Prostate gland (tissue), 2 donors: ENCODE data around the gene NUPR1. TPM values are rescaled to one million over a fixed set of nuclear protein-coding genes. Genes with fewer than 3 reads are reported as not detected.

Experiments
- DNase-seq: peaks from one replicate; pipeline ENCODE4 v3.0.0-alpha.2; 2019; ENCODE audit warnings: low spot score
- H3K27ac ChIP-seq, 2 donors: fragments of 200-600 bp; sonication (generic); 2 replicates each; pipeline ENCODE4 v1.5.1; 2017 to 2019
- H3K27me3 ChIP-seq: fragments of 200-600 bp; sonication (generic); replicated peaks from 2 replicates; pipeline ENCODE4 v1.5.1; 2019; ENCODE audit not compliant: insufficient read depth
- H3K36me3 ChIP-seq, 2 donors: fragments of 200-600 bp; sonication (generic); 1 replicate in 1 of 2; 2 replicates in 1 of 2; pipeline versions ENCODE4 v1.5.1 to v1.8.1; 2017 to 2019
- H3K4me1 ChIP-seq: fragments of 200-600 bp; sonication (generic); replicated peaks from 2 replicates; pipeline ENCODE4 v1.5.1; 2019
- H3K4me3 ChIP-seq, 2 donors: fragments of 200-600 bp; sonication (generic); 2 replicates each; pipeline ENCODE4 v1.5.1; 2017 to 2019
- H3K9me3 ChIP-seq: fragments of 200-600 bp; sonication (generic); 2 replicates; pipeline ENCODE4 v1.5.1; 2017
- POLR2A ChIP-seq: fragments of 450-650 bp; IDR thresholded peaks from one replicate; pipeline ENCODE4 v1.6.1; 2016; ENCODE audit warnings: antibody characterized with exemption, mild to moderate bottlenecking
- POLR2AphosphoS5 ChIP-seq: sonication (generic); formaldehyde crosslinking; IDR thresholded peaks from one replicate; pipeline ENCODE4 v1.6.1; 2017; ENCODE audit warnings: antibody characterized with exemption
- WGBS: methylation state at CpG from one replicate; pipeline ENCODE4 v1.1.5; 2018; 5-methylcytosine and 5-hydroxymethylcytosine counted together
- intact Hi-C: fragments of 100-400 bp; cut with DNase I; formaldehyde crosslinking; loops from one replicate; pipeline ENCODE4 v1.14.2; 2022
- total RNA-seq, 2 donors: library from RNA; depleted of rRNA; stranded (reverse); fragments of >200 nt; gene quantifications; one replicate each; pipeline ENCODE4 v1.1.0, GENCODE V29; 2016
- TF ChIP-seq, protein P1 (sequence below), 4 experiments: fragments of 200-600 bp in 2 of 4; fragments of 450-650 bp in 2 of 4; sonication (generic) in 2 of 4; IDR thresholded peaks; 1 replicate in 3 of 4; 2 replicates in 1 of 4; pipeline ENCODE4 v1.5.1; 2016 to 2019; ENCODE audit warnings: antibody characterized with exemption in 4 of 4, mild to moderate bottlenecking in 2 of 4, moderate library complexity in 2 of 4

NUPR1 gene
- total RNA-seq, 2 donors from 2014 or later = 79.6 to 107 TPM

DNA sequence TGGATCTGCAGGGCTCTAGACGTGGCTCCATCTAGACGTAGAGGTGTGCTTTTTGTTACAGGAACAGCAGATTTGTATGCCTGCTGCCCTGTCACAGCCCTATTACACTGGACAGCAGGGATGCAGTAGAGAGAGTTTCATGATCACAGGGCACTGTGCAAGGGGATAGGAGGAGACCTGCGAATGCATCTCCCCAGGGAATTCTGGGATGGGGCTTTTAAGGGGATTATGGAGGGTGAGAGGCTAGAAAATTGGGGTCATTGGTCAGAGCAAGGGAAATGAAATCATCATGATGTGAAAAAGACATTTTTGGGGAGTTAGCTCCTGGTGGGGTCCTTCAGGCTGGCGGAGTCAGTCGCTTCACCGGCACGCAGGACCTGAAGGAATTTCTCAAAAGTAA is 3.9 kb upstream of the NUPR1 start:
- Histone ChIP-seq H3K27me3 (no peaks in the 10 kb centered on the region), H3K4me1 (no peaks in the 10 kb centered on the region), H3K9me3 (no peaks in the 10 kb centered on the region), H3K27ac (peak overlapping the region; percentile 61 to 78), H3K36me3 (no peaks in the 10 kb centered on the region), H3K4me3 (no peak overlapping the region)
- no peak for DNase-seq
- TF ChIP-seq, protein P1, sequence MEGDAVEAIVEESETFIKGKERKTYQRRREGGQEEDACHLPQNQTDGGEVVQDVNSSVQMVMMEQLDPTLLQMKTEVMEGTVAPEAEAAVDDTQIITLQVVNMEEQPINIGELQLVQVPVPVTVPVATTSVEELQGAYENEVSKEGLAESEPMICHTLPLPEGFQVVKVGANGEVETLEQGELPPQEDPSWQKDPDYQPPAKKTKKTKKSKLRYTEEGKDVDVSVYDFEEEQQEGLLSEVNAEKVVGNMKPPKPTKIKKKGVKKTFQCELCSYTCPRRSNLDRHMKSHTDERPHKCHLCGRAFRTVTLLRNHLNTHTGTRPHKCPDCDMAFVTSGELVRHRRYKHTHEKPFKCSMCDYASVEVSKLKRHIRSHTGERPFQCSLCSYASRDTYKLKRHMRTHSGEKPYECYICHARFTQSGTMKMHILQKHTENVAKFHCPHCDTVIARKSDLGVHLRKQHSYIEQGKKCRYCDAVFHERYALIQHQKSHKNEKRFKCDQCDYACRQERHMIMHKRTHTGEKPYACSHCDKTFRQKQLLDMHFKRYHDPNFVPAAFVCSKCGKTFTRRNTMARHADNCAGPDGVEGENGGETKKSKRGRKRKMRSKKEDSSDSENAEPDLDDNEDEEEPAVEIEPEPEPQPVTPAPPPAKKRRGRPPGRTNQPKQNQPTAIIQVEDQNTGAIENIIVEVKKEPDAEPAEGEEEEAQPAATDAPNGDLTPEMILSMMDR (IDR thresholded peaks at IDR 0.05) = no peak
- no peak for TF ChIP-seq POLR2AphosphoS5
- no peak for TF ChIP-seq POLR2A
- 89% methylated on average over 7 of the region's 7 CpGs for WGBS
- intact Hi-C loops = no loop called here

DNA sequence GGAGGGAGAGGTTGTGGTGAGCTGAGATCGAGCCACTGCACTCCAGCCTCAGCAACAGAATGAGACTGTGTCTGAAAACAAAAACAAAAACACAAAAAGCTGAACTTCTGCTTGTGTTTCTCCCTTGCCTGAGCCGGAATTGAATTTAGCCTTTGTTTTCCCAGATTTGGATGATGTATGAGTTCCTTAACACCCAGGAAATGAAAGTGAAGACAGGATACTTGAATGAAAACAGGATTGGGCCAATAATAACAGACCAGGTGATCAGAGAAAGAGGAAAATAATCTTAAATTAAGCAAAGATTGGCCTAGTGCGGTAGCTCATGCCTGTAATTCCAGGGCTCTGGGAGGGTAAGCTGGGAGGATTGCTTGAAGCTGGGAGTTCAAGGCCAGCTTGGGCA is 1.6 kb upstream of the NUPR1 start:
- Histone ChIP-seq H3K4me3 (no peak overlapping the region), H3K9me3 (no peaks in the 10 kb centered on the region), H3K27ac (peak overlapping the region; percentile 94 to 95), H3K36me3 (no peaks in the 10 kb centered on the region), H3K27me3 (no peaks in the 10 kb centered on the region), H3K4me1 (no peaks in the 10 kb centered on the region)
- TF ChIP-seq POLR2A (no peak), POLR2AphosphoS5 (no peak)
- TF ChIP-seq, protein P1 (IDR thresholded peaks at IDR 0.05) = no peak
- WGBS = 77% methylated on average over 3 of the region's 3 CpGs
- intact Hi-C loops = no loop called here
- DNase-seq = no peak

DNA sequence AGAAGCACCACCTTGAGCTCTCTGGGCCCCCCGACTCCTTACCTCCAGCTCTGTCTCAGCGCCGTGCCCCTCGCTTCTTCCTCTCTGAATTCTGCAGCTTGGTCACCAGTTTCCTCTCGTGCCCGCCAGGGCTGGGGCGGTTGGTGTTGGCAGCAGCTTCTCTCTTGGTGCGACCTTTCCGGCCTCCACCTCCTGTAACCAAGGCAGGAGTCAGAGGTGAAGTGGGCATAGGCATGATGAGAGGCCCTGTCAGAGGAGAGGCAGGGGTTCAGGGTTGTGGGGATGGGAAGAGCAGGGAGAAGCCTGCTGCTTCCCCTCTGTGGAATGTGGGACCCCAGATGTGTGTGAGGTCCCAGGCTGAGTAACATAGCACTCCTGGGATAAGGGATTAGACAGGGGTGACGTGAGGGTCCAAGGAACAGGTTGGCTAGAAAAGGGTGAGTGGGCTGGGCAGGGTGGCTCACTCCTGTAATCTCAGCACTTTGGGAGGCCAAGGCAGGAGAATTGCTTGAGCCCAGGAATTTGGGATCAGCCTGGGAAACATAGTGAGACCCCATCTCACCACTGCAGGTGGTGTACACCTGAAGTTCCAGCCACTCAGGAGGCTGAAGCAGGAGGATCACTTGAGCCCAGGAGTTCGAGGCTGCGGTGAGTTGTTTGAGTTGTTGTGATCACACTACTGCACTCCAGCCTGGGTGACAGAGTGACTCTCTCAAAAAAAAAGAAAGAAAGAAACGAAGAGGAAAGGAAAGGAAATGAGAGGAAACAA is 626 bp downstream of the NUPR1 start:
- no peak for TF ChIP-seq POLR2A
- TF ChIP-seq, protein P1 (IDR thresholded peaks at IDR 0.05) = no peak
- TF ChIP-seq POLR2AphosphoS5 = no peak
- Histone ChIP-seq H3K9me3 (no peaks in the 10 kb centered on the region), H3K4me3 (peak overlapping the region; percentile 36 to 49), H3K36me3 (no peaks in the 10 kb centered on the region), H3K27me3 (no peaks in the 10 kb centered on the region), H3K27ac (peak overlapping the region; percentile 94 to 95), H3K4me1 (no peaks in the 10 kb centered on the region)
- intact Hi-C loops = loop anchor here (5.0 kb wide), 1 partner anchor 46 kb away; the partner anchor contains the start of genes APOBR and CLN3
- no peak for DNase-seq
- 78% methylated on average over 13 of the region's 13 CpGs for WGBS

DNA sequence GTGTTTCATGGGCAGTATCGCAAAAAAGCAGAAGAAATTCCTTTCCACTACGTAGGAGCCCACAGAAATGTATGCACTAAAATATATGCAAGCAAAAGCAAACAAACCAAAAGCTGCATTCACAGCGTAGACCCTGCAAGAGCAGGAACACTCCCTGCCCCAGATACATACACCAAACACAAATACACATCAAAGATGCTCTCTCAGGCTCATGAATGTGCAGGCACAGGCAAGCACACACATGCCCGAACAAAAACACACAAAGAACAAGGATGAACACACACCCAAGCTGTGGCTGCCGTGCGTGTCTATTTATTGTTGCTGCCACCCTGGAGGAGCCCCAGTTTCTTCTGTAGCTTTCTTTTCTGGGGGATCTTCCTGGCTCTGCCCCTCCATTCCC is 1.7 kb downstream of the NUPR1 start:
- Histone ChIP-seq H3K27ac (peak overlapping the region; percentile 94 to 95), H3K9me3 (no peaks in the 10 kb centered on the region), H3K27me3 (no peaks in the 10 kb centered on the region), H3K4me1 (no peaks in the 10 kb centered on the region), H3K36me3 (no peaks in the 10 kb centered on the region), H3K4me3 (peak overlapping the region; percentile 36 to 49)
- 40% methylated on average over 6 of the region's 6 CpGs for WGBS
- intact Hi-C loops = loop anchor here (5.0 kb wide), 1 partner anchor 45 kb away; the partner anchor contains the start of genes APOBR and CLN3
- peak; percentile 76 for DNase-seq
- TF ChIP-seq POLR2A (no peak), POLR2AphosphoS5 (peak; percentile 56)

DNA sequence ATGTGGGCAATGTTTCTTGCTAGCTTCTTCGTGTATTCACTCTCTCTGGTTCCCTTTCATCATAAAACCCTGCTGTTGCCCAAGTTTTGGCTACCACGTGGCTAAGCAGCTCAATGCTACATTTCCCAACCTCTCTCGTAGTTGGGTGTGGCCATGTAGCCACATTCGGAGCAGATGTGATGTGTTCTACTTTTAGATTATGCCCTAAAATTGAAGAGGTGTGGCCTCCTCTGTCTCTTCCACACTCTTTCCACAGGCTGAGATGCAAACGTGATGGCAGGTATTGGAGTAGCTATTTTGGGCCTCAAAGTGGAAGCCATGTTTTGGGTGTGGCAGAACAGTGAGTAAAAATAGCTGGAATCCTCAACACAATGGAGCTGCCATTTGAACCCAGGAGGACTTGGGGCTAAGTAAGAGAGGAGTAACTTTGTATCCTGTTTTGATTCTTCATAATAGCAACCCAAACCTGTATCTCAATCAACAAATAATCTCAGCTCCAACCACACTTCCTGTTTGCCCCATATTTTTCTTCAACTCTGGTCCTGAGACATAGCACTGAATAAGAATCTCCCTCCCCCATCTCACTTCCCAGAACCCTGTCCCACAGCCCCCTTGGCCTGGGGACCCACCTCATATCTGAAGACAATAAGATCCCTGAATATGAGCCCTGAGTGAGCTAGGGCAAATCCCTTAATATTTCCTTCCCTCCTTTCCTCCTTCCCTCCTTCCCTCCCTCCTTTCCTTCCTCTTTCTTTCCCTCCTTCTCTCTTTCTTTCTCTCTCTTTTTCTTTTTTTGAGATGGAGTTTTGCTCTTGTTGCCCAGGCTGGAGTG is 4.0 kb downstream of the NUPR1 start:
- no peak overlapping the region for H3K27ac ChIP-seq
- DNase-seq = no peak
- no peaks in the 10 kb centered on the region for H3K27me3 ChIP-seq
- intact Hi-C loops = loop anchor here (5.0 kb wide), 1 partner anchor 42 kb away; the partner anchor contains the start of genes APOBR and CLN3
- no peak overlapping the region for H3K4me3 ChIP-seq
- no peaks in the 10 kb centered on the region for H3K9me3 ChIP-seq
- WGBS = 77% methylated on average over 5 of the region's 5 CpGs
- H3K36me3 ChIP-seq = no peaks in the 10 kb centered on the region
- TF ChIP-seq, protein P1 (IDR thresholded peaks at IDR 0.05) = no peak
- no peaks in the 10 kb centered on the region for H3K4me1 ChIP-seq
